Measurements from ENCODE around the gene ATP6AP1. TPM values are rescaled to one million over a fixed set of nuclear protein-coding genes. Genes with fewer than 3 reads are reported as not detected.

Gene ATP6AP1
- total and polyA plus RNA-seq, 2 donors from 2014 or later = 121 to 205 TPM

GRCh38 chrX:154470914-154471568 is 42.6 kb downstream of the ATP6AP1 start:
- TF ChIP-seq CTCF (IDR thresholded peaks at IDR 0.05; ENCODE audit: borderline replicate concordance, extremely low read depth, insufficient read depth) = no peak
- Histone ChIP-seq H3K9me3 (ENCODE audit: control insufficient read depth in 2 of 3, insufficient read depth in 1 of 3, low read length in 3 of 3) (no peaks in the 10 kb centered on the region), H3K27me3 (ENCODE audit: control insufficient read depth, insufficient read depth, low read length) (no peaks in the 10 kb centered on the region), H3K36me3 (ENCODE audit: control insufficient read depth in 2 of 3, insufficient read depth in 3 of 3, low read length in 3 of 3) (no peaks in the 10 kb centered on the region), H3K27ac (ENCODE audit: low read depth in 2 of 2, low read length in 2 of 2) (no peak overlapping the region), H3K4me3 (ENCODE audit: low read length in 3 of 3) (no peak overlapping the region), H3K4me1 (ENCODE audit: control insufficient read depth in 2 of 3, insufficient read depth in 2 of 3, low read depth in 1 of 3, low read length in 3 of 3) (no peaks in the 10 kb centered on the region), H3K9ac (ENCODE audit: low read length in 3 of 3) (no peak overlapping the region)
- FAIRE-seq (no peak), DNase-seq (no peak)
- intact Hi-C loops (cut with DNase I) = no loop called here

- H3K9ac ChIP-seq (ENCODE audit: low read length in 3 of 3) = no peak overlapping the region
- no peaks in the 10 kb centered on the region for H3K9me3 ChIP-seq (ENCODE audit: control insufficient read depth in 2 of 3, insufficient read depth in 1 of 3, low read length in 3 of 3)
- intact Hi-C loops (cut with DNase I) = no loop called here
- DNase-seq = peak in 1 of 5 donors; percentile 65
- H3K36me3 ChIP-seq (ENCODE audit: control insufficient read depth in 2 of 3, insufficient read depth in 3 of 3, low read length in 3 of 3) = no peaks in the 10 kb centered on the region
- TF ChIP-seq CTCF (IDR thresholded peaks at IDR 0.05; ENCODE audit: borderline replicate concordance, extremely low read depth, insufficient read depth) = no peak
- no peak for FAIRE-seq
- H3K27ac ChIP-seq (ENCODE audit: low read depth in 2 of 2, low read length in 2 of 2) = no peak overlapping the region
- no peak overlapping the region for H3K4me3 ChIP-seq (ENCODE audit: low read length in 3 of 3)
- no peaks in the 10 kb centered on the region for H3K27me3 ChIP-seq (ENCODE audit: control insufficient read depth, insufficient read depth, low read length)
- H3K4me1 ChIP-seq (ENCODE audit: control insufficient read depth in 2 of 3, insufficient read depth in 2 of 3, low read depth in 1 of 3, low read length in 3 of 3) = no peaks in the 10 kb centered on the region
Observed at GRCh38 chrX:154471839-154472684, 43.6 kb downstream of the ATP6AP1 start.

GRCh38 chrX:154472685-154473632 is 44.5 kb downstream of the ATP6AP1 start:
- H3K9ac ChIP-seq (ENCODE audit: low read length in 3 of 3) = no peak overlapping the region
- no peak overlapping the region for H3K4me3 ChIP-seq (ENCODE audit: low read length in 3 of 3)
- intact Hi-C loops (cut with DNase I) = no loop called here
- H3K36me3 ChIP-seq (ENCODE audit: control insufficient read depth in 2 of 3, insufficient read depth in 3 of 3, low read length in 3 of 3) = no peaks in the 10 kb centered on the region
- H3K27me3 ChIP-seq (ENCODE audit: control insufficient read depth, insufficient read depth, low read length) = no peaks in the 10 kb centered on the region
- H3K4me1 ChIP-seq (ENCODE audit: control insufficient read depth in 2 of 3, insufficient read depth in 2 of 3, low read depth in 1 of 3, low read length in 3 of 3) = peaks cover 0 to under 1% (median 0%) of the 10 kb centered on the region in 3 donors
- H3K27ac ChIP-seq (ENCODE audit: low read depth in 2 of 2, low read length in 2 of 2) = no peak overlapping the region
- FAIRE-seq = no peak
- no peaks in the 10 kb centered on the region for H3K9me3 ChIP-seq (ENCODE audit: control insufficient read depth in 2 of 3, insufficient read depth in 1 of 3, low read length in 3 of 3)
- DNase-seq = peak in 1 of 5 donors; percentile 59
- no peak for TF ChIP-seq CTCF (IDR thresholded peaks at IDR 0.05; ENCODE audit: borderline replicate concordance, extremely low read depth, insufficient read depth)
